ENCODE data around the gene DNHD1. TPM values are rescaled to one million over a fixed set of nuclear protein-coding genes. Genes with fewer than 3 reads are reported as not detected.

Gene DNHD1
- total and polyA plus RNA-seq, 2 of the 13 experiments (the other 11 are each of a cell fraction or from before 2014, with no cell fraction given), result 2.7 to 9.3 TPM

DNA sequence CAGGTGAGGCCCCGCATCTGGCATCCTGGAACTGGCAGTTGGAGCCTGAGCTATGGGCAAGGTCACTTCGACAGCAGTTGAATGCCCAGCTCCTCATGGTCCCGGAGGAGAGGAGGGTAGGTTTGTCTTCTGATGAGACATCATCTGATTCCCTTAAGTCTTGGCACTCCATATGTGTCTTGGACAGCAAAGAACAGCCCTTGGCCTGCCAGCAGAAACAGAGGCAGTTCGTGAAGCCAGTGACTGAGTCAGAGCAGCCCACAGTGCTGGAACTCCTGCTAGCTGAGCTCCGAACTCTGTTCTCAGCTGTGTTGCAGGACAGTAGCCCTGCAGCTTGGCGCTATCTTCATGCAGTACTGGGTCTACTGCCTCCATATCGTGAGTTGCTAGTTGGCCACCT lies 1.0 kb downstream of the DNHD1 start (continued):
- TF ChIP-seq ZNF253 (CRISPR knock-in tag; IDR thresholded peaks at IDR 0.05; ENCODE audit: borderline replicate concordance) (no peak), NFATC3 (CRISPR knock-in tag; IDR thresholded peaks at IDR 0.05) (no peak)

DNA sequence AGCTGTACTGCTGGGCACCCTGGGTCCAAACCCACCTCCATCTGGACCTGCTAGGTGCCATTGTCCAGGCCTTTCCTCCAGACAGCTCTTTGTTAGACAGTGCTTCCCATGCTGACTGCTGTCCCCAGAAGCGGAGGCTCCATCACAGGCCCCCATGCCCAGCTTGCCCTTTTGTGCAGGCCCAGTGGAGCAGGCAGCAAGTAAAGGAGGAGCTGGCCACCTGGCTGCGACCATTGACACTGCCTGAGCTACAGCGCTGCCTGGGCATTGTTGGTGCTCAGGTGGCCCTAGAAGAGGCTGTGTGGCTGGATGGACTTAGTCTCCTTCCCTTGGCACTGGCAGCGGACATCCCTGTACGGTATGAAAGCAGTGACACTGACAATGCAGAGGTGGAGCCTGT lies 1.5 kb downstream of the DNHD1 start:
- no peak overlapping the region for H3K4me2 ChIP-seq (ENCODE audit: low read depth, low read length)

GRCh38 chr11:6502382-6502781 lies 5.3 kb downstream of the DNHD1 start:
- 88% methylated on average over 3 of the region's 3 CpGs for WGBS (ENCODE audit: low lambda C conversion rate)

More for the DNA sequence above, 1.5 kb downstream of the DNHD1 start:
- no peaks in the 10 kb centered on the region for H3K4me1 ChIP-seq (ENCODE audit: insufficient read depth, low read length)
- CTCF ChIA-PET (ENCODE audit: low intra/inter-chr PET ratio, low total read pairs), result no interaction called here
- no peak overlapping the region for H3K4me3 ChIP-seq (replicated peaks in 1 of 3; ENCODE audit: insufficient read depth in 1 of 3, low read depth in 2 of 3, low read length in 3 of 3)
- no peaks in the 10 kb centered on the region for H3K27me3 ChIP-seq (ENCODE audit: control insufficient read depth in 1 of 2, insufficient read depth in 2 of 2, low read length in 2 of 2)
- no TSS peak for BruUV-seq (replicated peaks)
- FAIRE-seq (no peak), ATAC-seq (peak; percentile 27; the same call in 2 of the 3 replicates), DNase-seq (ENCODE audit: low spot score) (no peak)
- H2AFZ ChIP-seq (ENCODE audit: low read length), result no peak overlapping the region
- no peak for TF ChIP-seq REL (CRISPR knock-in tag; conservative IDR thresholded peaks at IDR 0.05)
- no peaks in the 10 kb centered on the region for H4K20me1 ChIP-seq (ENCODE audit: insufficient read depth, low read length)
- POLR2A ChIA-PET, result no interaction called here
- whole genome bisulfite sequencing (ENCODE audit: low lambda C conversion rate), result 96% methylated on average over 4 of the region's 5 CpGs
- peaks cover 6 to 23% of the 10 kb centered on the region in 2 experiments; a peak in 4 of 5 replicates for H3K36me3 ChIP-seq (replicated peaks in 1 of 2; ENCODE audit: control insufficient read depth in 1 of 2, insufficient read depth in 2 of 2, low read length in 2 of 2)
- no peaks in the 10 kb centered on the region for H3K9me3 ChIP-seq (ENCODE audit: low read length)
- no peak overlapping the region for H3K9ac ChIP-seq (ENCODE audit: insufficient read depth, low read depth, low read length)
- no peaks in the 10 kb centered on the region for H3K79me2 ChIP-seq (ENCODE audit: insufficient read depth, low read length)
- intact Hi-C loops (cut with micrococcal nuclease; ENCODE audit: unreplicated experiment) (no loop called here), in situ Hi-C loops (cut with HindIII; ENCODE audit: extremely low pct_ligation_motif_present, low pct_unique_long_range_greater_than_20kb) (no loop called here)
- no peak overlapping the region for H3K27ac ChIP-seq (ENCODE audit: extremely low read length, insufficient read depth, low read length)

More at GRCh38 chr11:6502382-6502781, 5.3 kb downstream of the DNHD1 start:
- intact Hi-C loops (cut with micrococcal nuclease; ENCODE audit: unreplicated experiment), result no loop called here
- H3K4me3 ChIP-seq (replicated peaks in 1 of 3; ENCODE audit: insufficient read depth in 1 of 3, low read depth in 2 of 3, low read length in 3 of 3), result no peak overlapping the region
- H3K36me3 ChIP-seq (replicated peaks in 1 of 2; ENCODE audit: control insufficient read depth in 1 of 2, insufficient read depth in 2 of 2, low read length in 2 of 2), result peaks cover 4 to 23% of the 10 kb centered on the region in 2 experiments; a peak in 3 of 5 replicates
- no peaks in the 10 kb centered on the region for H3K9me3 ChIP-seq (ENCODE audit: low read length)
- in situ Hi-C loops (cut with HindIII; ENCODE audit: extremely low pct_ligation_motif_present, low pct_unique_long_range_greater_than_20kb), result loop anchor here (10.0 kb wide), 1 partner anchor 118 kb away; no protein-coding TSS in a partner anchor
- no peak overlapping the region for H3K27ac ChIP-seq (ENCODE audit: extremely low read length, insufficient read depth, low read length)
- no TSS peak for BruUV-seq (replicated peaks)
- CTCF ChIA-PET (ENCODE audit: low intra/inter-chr PET ratio, low total read pairs), result no interaction called here
- ATAC-seq (no peak), DNase-seq (ENCODE audit: low spot score) (no peak), FAIRE-seq (no peak)
- H3K79me2 ChIP-seq (ENCODE audit: insufficient read depth, low read length), result no peaks in the 10 kb centered on the region
- H3K4me2 ChIP-seq (ENCODE audit: low read depth, low read length), result no peak overlapping the region
- no peaks in the 10 kb centered on the region for H4K20me1 ChIP-seq (ENCODE audit: insufficient read depth, low read length)
- POLR2A ChIA-PET, result no interaction called here
- TF ChIP-seq ZNF225 (CRISPR knock-in tag; IDR thresholded peaks at IDR 0.05) (no peak), ZC3H4 (CRISPR knock-in tag; IDR thresholded peaks at IDR 0.05; ENCODE audit: borderline replicate concordance) (no peak), PHF21A (CRISPR knock-in tag; IDR thresholded peaks at IDR 0.05) (no peak), HES4 (CRISPR knock-in tag; IDR thresholded peaks at IDR 0.05; ENCODE audit: borderline replicate concordance) (no peak), ZFP62 (CRISPR knock-in tag; IDR thresholded peaks at IDR 0.05) (no peak)
- TF ChIP-seq, protein P1, sequence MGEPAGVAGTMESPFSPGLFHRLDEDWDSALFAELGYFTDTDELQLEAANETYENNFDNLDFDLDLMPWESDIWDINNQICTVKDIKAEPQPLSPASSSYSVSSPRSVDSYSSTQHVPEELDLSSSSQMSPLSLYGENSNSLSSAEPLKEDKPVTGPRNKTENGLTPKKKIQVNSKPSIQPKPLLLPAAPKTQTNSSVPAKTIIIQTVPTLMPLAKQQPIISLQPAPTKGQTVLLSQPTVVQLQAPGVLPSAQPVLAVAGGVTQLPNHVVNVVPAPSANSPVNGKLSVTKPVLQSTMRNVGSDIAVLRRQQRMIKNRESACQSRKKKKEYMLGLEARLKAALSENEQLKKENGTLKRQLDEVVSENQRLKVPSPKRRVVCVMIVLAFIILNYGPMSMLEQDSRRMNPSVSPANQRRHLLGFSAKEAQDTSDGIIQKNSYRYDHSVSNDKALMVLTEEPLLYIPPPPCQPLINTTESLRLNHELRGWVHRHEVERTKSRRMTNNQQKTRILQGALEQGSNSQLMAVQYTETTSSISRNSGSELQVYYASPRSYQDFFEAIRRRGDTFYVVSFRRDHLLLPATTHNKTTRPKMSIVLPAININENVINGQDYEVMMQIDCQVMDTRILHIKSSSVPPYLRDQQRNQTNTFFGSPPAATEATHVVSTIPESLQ (CRISPR knock-in tag; conservative IDR thresholded peaks at IDR 0.05), result no peak
- no peaks in the 10 kb centered on the region for H3K4me1 ChIP-seq (ENCODE audit: insufficient read depth, low read length)
- no peak overlapping the region for H3K9ac ChIP-seq (ENCODE audit: insufficient read depth, low read depth, low read length)
- no peak overlapping the region for H2AFZ ChIP-seq (ENCODE audit: low read length)
- no peaks in the 10 kb centered on the region for H3K27me3 ChIP-seq (ENCODE audit: control insufficient read depth in 1 of 2, insufficient read depth in 2 of 2, low read length in 2 of 2)

Measured in HepG2 (cell line).